Activated T-helper 1 cell treated with anti-CD3 and anti-CD28 coated beads, Interleukin-12 subunit alpha, Interleukin-12 subunit beta, Interleukin-2, Interleukin-4 antibody, amounts not matched to agents 30 ng/mL and 10 ng/mL and 1 ng/mL, durations not matched to agents 14 hours and 24 hours and 36 hours (primary cell): ENCODE data around the gene ARRB1. TPM values are rescaled to one million over a fixed set of nuclear protein-coding genes. Genes with fewer than 3 reads are reported as not detected.
"Not testable (repeated sequence)": the region's sequence is repeated elsewhere in the genome, so short reads cannot be mapped to it uniquely, and the experiment has no call there.

ENCODE experiments used
- DNase-seq: peaks from one replicate; pipeline ENCODE4 v3.0.0; 2021; ENCODE audit warnings: low spot score
- H3K27ac Mint-ChIP-seq: one replicate; pipeline ENCODE4 v1.8.0; 2021; ENCODE audit warnings: mild to moderate bottlenecking, mixed read lengths
- H3K27me3 Mint-ChIP-seq: one replicate; pipeline ENCODE4 v1.8.0; 2022; ENCODE audit warnings: mild to moderate bottlenecking, moderate library complexity, mixed read lengths; ENCODE audit not compliant: insufficient read depth
- H3K36me3 Mint-ChIP-seq: one replicate; pipeline ENCODE4 v1.8.0; 2021; ENCODE audit warnings: low read depth, mixed read lengths
- H3K4me1 Mint-ChIP-seq: one replicate; pipeline ENCODE4 v1.8.0; 2021; ENCODE audit warnings: low read depth, mixed read lengths
- H3K4me3 Mint-ChIP-seq: one replicate; pipeline ENCODE4 v1.8.0; 2021; ENCODE audit warnings: mild to moderate bottlenecking, moderate library complexity, mixed read lengths
- H3K9me3 Mint-ChIP-seq: one replicate; pipeline ENCODE4 v1.8.0; 2021; ENCODE audit warnings: mixed read lengths
- intact Hi-C: fragments of 100-400 bp; cut with micrococcal nuclease; formaldehyde crosslinking; loops from one replicate; pipeline ENCODE4 v1.15.1; 2024
- total RNA-seq: library from RNA; stranded (reverse); gene quantifications from 2 replicates; pipeline ENCODE4 v1.2.3, GENCODE V29; 2022

The ARRB1 gene
- total RNA-seq, 1 donor from 2014 or later = 16.0 TPM

GRCh38 chr11:75305993-75306392 lies 45.5 kb downstream of the ARRB1 start:
- Mint-ChIP-seq H3K36me3 (no peaks in the 10 kb centered on the region), H3K27ac (no peak overlapping the region), H3K4me3 (no peak overlapping the region), H3K4me1 (peaks cover 5% of the 10 kb centered on the region), H3K9me3 (no peaks in the 10 kb centered on the region), H3K27me3 (no peaks in the 10 kb centered on the region)
- DNase-seq = no peak
- intact Hi-C loops = no loop called here

- Mint-ChIP-seq H3K4me1 (peaks cover 5% of the 10 kb centered on the region), H3K27me3 (no peaks in the 10 kb centered on the region), H3K4me3 (no peak overlapping the region), H3K36me3 (no peaks in the 10 kb centered on the region), H3K9me3 (no peaks in the 10 kb centered on the region), H3K27ac (no peak overlapping the region)
- intact Hi-C loops = no loop called here
- DNase-seq = no peak
Measured at GRCh38 chr11:75305452-75305851, 46.0 kb downstream of the ARRB1 start.

- H3K4me1 Mint-ChIP-seq, H3K27me3 Mint-ChIP-seq, intact Hi-C loops, H3K9me3 Mint-ChIP-seq, H3K27ac Mint-ChIP-seq, DNase-seq, H3K36me3 Mint-ChIP-seq, H3K4me3 Mint-ChIP-seq: not testable (repeated sequence)
Measured at GRCh38 chr11:75304941-75305340, 46.5 kb downstream of the ARRB1 start.

GRCh38 chr11:75303544-75304224 lies 47.8 kb downstream of the ARRB1 start:
- intact Hi-C loops = no loop called here
- Mint-ChIP-seq H3K36me3 (no peaks in the 10 kb centered on the region), H3K9me3 (no peaks in the 10 kb centered on the region), H3K4me3 (no peak overlapping the region), H3K27me3 (no peaks in the 10 kb centered on the region), H3K4me1 (peaks cover 5% of the 10 kb centered on the region), H3K27ac (no peak overlapping the region)
- no peak for DNase-seq

- no peak overlapping the region for H3K27ac Mint-ChIP-seq
- intact Hi-C loops = no loop called here
- H3K36me3 Mint-ChIP-seq = no peaks in the 10 kb centered on the region
- no peak for DNase-seq
- H3K9me3 Mint-ChIP-seq = no peaks in the 10 kb centered on the region
- no peak overlapping the region for H3K4me3 Mint-ChIP-seq
- peaks cover 5% of the 10 kb centered on the region for H3K4me1 Mint-ChIP-seq
- peaks cover 2% of the 10 kb centered on the region for H3K27me3 Mint-ChIP-seq
Measured at GRCh38 chr11:75302371-75302770, 49.1 kb downstream of the ARRB1 start.

GRCh38 chr11:75301601-75302345 lies 49.7 kb downstream of the ARRB1 start:
- no peaks in the 10 kb centered on the region for H3K4me1 Mint-ChIP-seq
- intact Hi-C loops = no loop called here
- DNase-seq = no peak
- no peak overlapping the region for H3K4me3 Mint-ChIP-seq
- no peak overlapping the region for H3K27ac Mint-ChIP-seq
- peaks cover 2% of the 10 kb centered on the region for H3K27me3 Mint-ChIP-seq
- no peaks in the 10 kb centered on the region for H3K9me3 Mint-ChIP-seq
- H3K36me3 Mint-ChIP-seq = no peaks in the 10 kb centered on the region

- Mint-ChIP-seq H3K4me1 (no peaks in the 10 kb centered on the region), H3K36me3 (no peaks in the 10 kb centered on the region), H3K4me3 (no peak overlapping the region), H3K27ac (no peak overlapping the region), H3K9me3 (no peaks in the 10 kb centered on the region), H3K27me3 (peaks cover 2% of the 10 kb centered on the region)
- DNase-seq = no peak
- intact Hi-C loops = no loop called here
Measured at GRCh38 chr11:75301131-75301530, 50.3 kb downstream of the ARRB1 start.

GRCh38 chr11:75298976-75299260 lies 52.5 kb downstream of the ARRB1 start:
- Mint-ChIP-seq H3K4me1 (no peaks in the 10 kb centered on the region), H3K4me3 (no peak overlapping the region), H3K27me3 (peaks cover 2% of the 10 kb centered on the region), H3K36me3 (peaks cover 4% of the 10 kb centered on the region), H3K27ac (no peak overlapping the region), H3K9me3 (no peaks in the 10 kb centered on the region)
- intact Hi-C loops = no loop called here
- DNase-seq = no peak

- no peaks in the 10 kb centered on the region for H3K9me3 Mint-ChIP-seq
- intact Hi-C loops = no loop called here
- no peak overlapping the region for H3K27ac Mint-ChIP-seq
Measured at GRCh38 chr11:75298191-75298975, 53.1 kb downstream of the ARRB1 start.

GRCh38 chr11:75293903-75294302 lies 57.6 kb downstream of the ARRB1 start:
- DNase-seq = no peak
- H3K27ac Mint-ChIP-seq = no peak overlapping the region
- H3K9me3 Mint-ChIP-seq = no peaks in the 10 kb centered on the region
- H3K27me3 Mint-ChIP-seq = peaks cover 2% of the 10 kb centered on the region
- H3K36me3 Mint-ChIP-seq = peaks cover 4% of the 10 kb centered on the region
- H3K4me1 Mint-ChIP-seq = no peaks in the 10 kb centered on the region
- intact Hi-C loops = no loop called here
- no peak overlapping the region for H3K4me3 Mint-ChIP-seq

More at GRCh38 chr11:75298191-75298975, 53.1 kb downstream of the ARRB1 start:
- Mint-ChIP-seq H3K27me3 (peaks cover 2% of the 10 kb centered on the region), H3K36me3 (peaks cover 4% of the 10 kb centered on the region), H3K4me3 (no peak overlapping the region), H3K4me1 (no peaks in the 10 kb centered on the region)
- no peak for DNase-seq

- no peak overlapping the region for H3K4me3 Mint-ChIP-seq
- no peaks in the 10 kb centered on the region for H3K9me3 Mint-ChIP-seq
- H3K27me3 Mint-ChIP-seq = no peaks in the 10 kb centered on the region
- intact Hi-C loops = no loop called here
- no peak overlapping the region for H3K27ac Mint-ChIP-seq
- H3K4me1 Mint-ChIP-seq = no peaks in the 10 kb centered on the region
- DNase-seq = no peak
- peaks cover 4% of the 10 kb centered on the region for H3K36me3 Mint-ChIP-seq
Measured at GRCh38 chr11:75292943-75293342, 58.5 kb downstream of the ARRB1 start.

- no peak for DNase-seq
- Mint-ChIP-seq H3K9me3 (no peaks in the 10 kb centered on the region), H3K27me3 (no peaks in the 10 kb centered on the region), H3K36me3 (peaks cover 4% of the 10 kb centered on the region), H3K27ac (no peak overlapping the region), H3K4me3 (no peak overlapping the region), H3K4me1 (no peaks in the 10 kb centered on the region)
- intact Hi-C loops = no loop called here
Measured at GRCh38 chr11:75291741-75292140, 59.7 kb downstream of the ARRB1 start.

- no peak for DNase-seq
- H3K27me3 Mint-ChIP-seq = no peaks in the 10 kb centered on the region
- H3K4me3 Mint-ChIP-seq = no peak overlapping the region
- no peaks in the 10 kb centered on the region for H3K9me3 Mint-ChIP-seq
- intact Hi-C loops = no loop called here
- no peak overlapping the region for H3K27ac Mint-ChIP-seq
- H3K4me1 Mint-ChIP-seq = no peaks in the 10 kb centered on the region
- no peaks in the 10 kb centered on the region for H3K36me3 Mint-ChIP-seq
Measured at GRCh38 chr11:75289919-75290318, 61.5 kb downstream of the ARRB1 start.
